Stimulated activated CD8-positive, alpha-beta memory T cell treated with anti-CD3 and anti-CD28 coated beads, Interleukin-2, amount 100 ng/mL, for 1 hour (primary cell): ENCODE measurements around the gene TFPI.
"Not testable (repeated sequence)": the region's sequence is repeated elsewhere in the genome, so short reads cannot be mapped to it uniquely, and the experiment has no call there.

Experiments
- DNase-seq, 2 donors: peaks; one replicate each; pipeline ENCODE4 v3.0.0-alpha.2; 2020; ENCODE audit warnings: low read depth in 2 of 2

Gene TFPI

DNA sequence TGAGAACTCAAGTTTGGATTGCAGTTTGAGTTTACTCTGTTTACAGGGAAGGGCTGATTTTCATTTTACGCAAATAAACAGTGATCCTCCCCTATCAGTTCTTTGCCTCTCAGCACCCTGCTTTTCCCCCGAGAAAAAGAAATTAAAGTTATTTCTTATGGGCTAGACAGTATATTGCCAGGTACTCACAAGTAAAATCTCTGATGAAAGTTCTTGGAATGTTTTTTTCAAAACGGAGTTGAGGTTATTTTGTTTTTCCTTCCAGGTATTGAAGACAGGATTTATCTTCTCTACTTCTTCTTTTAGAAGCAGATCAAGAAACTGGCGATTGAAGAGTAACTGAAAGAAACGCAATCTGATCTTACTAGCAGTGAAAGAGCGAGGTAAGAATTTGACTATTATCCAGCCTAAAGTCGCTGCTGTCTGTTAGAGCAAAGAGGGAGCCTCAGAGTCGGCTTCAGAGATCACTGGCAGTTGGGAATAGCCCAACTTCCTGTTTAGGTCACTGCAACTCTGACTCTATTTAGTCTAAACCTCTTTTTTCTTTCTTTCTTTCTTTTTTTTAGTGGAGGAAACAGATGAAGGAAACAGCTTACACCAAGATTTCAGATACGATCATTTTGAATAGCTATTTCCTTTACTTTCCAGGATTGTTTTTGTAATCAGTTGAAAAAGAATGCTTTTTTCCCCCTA, at the start of gene TFPI:
Gene TFPI (minus strand): TSS at position 425 of the 693 bp plus-strand sequence. CDS start 50,667 bp downstream, outside the sequence.
- DNase-seq: no peak

DNA sequence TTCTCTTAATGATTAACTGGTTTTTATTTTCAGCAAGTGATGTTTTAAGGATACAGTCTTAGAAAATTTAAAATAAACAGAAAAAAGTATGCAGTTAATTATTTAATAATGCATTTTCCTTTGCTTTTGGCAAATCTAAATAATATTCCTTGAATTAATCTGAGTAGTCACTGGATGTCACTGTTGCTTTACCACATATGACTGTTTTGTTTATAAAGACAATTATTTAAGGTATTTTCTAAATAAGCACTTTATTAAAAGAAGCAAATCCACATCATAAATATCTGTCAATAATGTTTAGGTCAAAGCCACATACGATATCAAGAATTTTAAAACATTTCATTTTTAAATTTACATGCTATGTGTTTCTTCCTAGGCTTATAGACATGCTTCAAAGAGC, 40.6 kb upstream of the TFPI start:
- DNase-seq: no peak

- no peak for DNase-seq
These were observed 39.5 kb upstream of the TFPI start for GRCh38 chr2:187593697-187594096.

DNA sequence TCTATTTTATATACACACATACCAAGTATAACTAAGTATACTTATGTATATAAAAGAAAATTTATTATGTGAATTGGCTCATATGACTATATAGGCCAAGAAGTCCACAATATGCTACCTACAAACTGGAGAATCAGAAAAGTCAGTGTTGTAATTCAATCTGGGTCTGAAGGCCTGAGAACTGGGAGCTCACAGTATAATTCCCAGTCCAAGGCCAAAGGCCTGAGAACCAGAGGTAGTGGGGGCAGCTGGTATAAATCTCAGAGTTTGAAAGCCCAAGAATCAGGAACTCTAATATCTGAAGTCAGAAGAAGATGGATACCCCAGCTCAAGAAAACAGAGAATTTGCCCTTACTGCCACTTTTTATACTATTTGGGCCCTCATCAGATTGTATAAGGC, 38.9 kb upstream of the TFPI start:
- DNase-seq: no peak

DNA sequence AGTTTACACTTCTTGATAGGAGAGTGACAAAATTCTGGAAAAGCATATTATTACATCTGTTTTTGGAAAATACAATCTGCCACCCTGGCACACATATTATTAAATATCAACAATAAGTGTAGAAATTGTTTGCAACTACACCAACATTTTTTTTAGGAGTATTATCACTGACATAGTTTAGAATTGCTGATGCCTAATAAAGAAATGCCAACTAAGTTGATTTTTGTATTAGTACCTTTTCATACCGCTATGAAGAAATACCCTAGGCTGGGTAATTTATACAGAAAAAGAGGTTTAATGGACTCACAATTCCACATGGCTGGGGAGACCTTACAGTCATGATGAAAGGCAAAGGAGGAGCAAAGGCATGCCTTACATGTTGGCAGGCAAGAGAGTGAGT, 35.9 kb upstream of the TFPI start:
- DNase-seq: no peak

DNA sequence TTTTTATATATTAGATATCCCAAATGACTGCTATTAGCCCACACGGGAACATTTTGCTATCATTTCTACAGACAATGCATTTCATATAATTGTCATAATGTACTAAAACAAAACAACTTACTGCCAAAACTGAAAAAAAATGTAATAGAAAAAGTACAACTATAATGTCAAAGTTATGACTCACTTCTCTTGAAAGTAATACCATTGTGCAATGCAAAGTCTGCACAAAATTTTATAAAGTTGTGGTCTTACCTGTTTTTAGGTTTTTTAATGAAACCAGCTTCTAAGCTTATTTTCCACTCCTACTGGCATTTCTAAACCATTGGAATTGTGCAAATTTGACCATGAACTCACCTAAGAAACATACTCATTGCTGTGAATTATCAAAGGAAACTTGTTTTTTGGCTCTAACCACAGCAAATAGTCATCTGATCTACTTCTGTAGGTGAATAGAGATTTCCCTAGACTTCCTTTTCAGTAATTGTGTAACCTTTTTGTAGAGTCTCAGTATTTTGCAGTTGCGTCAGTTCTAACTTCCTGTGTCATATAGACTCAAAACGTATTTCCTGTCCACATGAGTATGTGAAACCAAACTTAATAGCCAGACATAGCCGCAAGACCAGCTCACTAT, 31.9 kb upstream of the TFPI start:
- DNase-seq: no peak

DNA sequence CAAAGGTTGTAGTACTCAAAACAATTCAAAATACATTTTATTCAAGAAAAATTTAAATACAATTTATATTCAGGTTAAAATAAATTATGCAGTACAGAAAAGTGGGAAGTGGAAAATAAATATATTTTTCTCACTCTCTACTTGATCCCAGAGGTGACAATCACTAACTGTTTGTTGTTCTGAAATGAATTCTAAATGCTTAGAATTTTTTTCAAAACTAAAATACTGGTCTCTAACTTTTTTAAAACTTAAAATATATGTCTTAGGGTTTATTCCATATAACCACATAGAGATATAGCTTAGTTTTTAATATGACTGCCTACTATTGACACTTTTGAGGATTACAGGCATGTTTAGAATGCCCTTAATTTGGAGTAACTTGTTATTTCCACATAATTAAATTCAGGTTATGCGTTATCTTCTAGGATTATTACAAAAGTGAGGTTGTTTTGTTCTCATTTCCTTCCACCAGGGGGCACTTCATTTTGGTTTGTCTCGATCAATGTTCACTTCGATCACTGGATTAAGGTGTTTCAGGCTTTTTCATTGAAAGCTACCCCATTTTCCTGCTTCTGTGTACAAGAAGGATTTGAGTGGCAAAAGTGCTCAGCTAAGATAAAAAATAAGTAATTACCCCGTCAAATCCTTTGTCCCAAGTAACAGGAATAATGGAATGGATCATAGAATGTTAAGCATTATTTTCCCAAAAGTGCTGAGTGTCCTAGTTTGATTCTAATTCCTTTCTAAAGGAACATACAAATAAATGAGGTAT, 27.1 kb upstream of the TFPI start:
- DNase-seq: no peak

DNA sequence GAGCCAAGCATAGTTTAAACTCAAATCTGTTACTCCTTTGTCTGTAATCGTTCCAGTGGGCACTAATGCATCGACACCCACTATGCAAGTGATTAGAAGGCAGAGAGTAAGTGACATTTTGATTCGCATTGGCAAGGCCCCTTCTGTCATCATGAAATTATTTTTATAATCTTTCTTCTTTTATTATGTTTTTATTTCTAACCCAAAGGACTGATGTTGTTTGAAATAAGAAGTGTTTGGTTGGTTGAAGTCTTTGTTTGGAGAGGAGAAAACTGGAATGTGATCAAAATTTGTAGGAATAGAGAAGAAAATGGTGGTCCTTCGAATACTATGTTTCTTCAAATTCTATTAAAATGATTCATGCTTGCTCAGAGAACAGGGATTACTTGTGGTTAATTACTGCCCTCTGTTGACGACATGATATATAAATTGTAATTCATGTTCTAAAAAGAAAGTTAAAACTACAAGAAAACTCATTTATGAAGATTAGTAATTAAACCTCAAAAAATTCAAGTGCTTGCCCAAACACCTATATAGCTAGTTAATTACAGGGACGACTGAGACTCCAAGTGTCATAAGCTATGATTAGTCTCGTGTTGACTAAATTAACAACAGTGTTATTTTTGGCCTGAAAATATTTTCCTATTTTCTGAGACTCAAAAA, 26.4 kb upstream of the TFPI start:
- no peak for DNase-seq

DNA sequence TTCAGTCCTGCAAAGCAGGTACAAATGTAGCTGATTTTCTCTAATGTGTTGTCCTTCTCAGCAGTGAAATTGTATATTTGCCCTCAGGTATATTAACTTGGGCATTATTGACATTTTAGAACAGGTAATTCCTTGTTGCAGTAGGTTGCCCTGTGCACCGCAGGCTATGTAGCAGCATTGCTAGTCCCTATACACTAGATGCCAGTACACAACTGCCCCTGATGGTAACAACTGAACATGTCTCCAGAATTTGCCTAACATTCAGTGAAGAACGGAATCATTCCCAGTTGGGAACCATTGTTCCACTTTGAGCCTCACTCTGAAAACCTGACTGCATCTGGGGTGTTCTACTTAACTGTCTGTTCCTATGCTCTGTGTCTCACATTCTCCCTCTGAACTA, 23.1 kb upstream of the TFPI start:
- DNase-seq: no peak

DNA sequence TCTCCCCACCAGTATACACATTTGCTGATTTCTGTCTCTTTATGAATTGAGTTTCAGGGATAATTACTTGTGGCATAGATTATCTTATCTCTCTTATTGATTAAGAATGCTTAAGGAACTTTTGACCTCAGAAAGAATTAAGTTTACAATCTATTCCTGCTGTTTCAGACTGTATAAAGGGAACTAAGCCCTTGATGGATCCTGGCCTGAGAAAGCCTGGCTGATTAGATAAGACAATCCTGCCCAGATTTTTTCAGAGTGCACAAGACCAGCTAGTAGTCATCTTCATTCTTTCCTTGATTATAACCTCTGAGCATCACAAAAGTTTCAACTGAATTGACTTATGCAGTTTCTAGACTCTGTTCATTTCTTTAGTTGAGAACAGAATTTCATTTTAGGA, 22.7 kb upstream of the TFPI start:
- DNase-seq: no peak

GRCh38 chr2:187575751-187576067, 21.5 kb upstream of the TFPI start:
- no peak for DNase-seq

GRCh38 chr2:187574969-187575750, 20.9 kb upstream of the TFPI start:
- no peak for DNase-seq

- no peak for DNase-seq
These were observed 19.5 kb upstream of the TFPI start for GRCh38 chr2:187573722-187574121.

DNA sequence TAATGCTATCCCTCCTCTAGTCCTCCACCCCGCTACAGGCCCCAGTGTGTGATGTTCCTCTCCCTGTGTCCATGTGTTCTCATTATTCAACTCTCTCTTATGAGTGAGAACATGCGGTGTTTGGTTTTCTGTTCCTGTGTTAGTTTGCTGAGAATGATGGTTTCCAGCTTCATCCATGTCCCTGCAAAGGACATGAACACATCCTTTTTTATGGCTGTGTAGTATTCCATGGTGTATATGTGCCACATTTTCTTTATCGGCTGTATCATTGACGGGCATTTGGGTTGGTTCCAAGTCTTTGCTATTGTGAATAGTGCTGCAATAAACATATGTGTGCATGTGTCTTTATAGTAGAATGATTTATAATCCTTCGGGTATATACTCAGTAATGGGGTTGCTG, 17.8 kb upstream of the TFPI start:
- DNase-seq: not testable (repeated sequence)

GRCh38 chr2:187569571-187569970, 15.3 kb upstream of the TFPI start:
- DNase-seq: no peak

DNA sequence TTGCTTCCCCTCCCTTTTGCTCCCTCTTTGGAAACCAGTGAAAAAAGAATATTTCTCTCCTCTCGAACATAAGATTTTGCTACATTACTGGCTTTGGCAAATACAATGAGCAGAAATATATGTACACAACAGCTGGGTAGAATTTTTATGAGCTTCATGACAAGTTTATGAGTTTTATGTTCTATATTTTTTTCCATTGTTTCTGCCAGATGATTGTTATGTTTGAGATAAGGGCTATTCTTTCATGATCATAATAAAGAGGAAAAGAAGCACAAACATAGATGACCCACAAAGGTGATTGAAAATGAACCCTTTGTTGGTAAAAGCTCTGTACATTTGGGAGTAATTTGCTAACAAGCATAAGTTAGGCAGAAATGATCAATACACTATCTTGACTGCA, 14.8 kb upstream of the TFPI start:
- DNase-seq: no peak

GRCh38 chr2:187567126-187567525, 12.9 kb upstream of the TFPI start:
- DNase-seq: no peak

DNA sequence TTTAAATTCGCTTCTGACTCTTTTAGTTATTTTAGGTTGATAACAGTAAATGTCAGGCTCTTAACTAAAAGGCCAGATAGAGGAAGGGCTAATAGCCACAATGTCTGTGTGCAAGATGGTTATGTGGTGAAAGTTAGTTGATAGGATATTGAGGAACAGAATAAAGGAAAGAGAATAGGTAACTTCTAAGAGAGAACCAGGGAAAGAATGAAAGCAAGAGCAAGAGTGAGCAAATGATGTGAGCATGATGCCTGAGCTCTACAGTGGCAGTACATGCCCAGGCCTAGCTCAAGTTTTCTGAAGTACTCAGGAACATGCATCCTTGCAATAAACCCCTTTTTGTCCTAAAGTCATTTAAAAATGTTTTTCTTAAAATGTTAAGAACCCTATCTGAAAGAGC, 12.5 kb upstream of the TFPI start:
- DNase-seq: no peak

DNA sequence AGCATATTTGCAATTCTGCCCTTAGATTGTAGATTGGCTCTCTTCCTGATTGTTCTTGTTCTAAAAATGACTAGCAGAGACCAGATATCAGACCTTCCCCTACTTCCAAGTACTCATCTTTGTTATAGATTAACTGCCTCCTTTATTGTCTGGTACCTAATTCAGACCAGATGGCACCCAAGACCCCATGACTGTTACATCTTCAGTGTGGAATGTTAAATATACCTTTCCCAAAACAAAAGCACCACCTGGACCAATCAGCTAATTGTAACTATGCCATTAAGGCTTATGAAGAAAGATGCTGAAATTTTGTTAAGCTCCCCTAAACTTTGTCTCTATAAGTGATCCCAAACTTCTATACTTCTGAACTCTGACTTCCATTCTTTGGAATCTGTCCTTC, 12.0 kb upstream of the TFPI start:
- DNase-seq: no peak

DNA sequence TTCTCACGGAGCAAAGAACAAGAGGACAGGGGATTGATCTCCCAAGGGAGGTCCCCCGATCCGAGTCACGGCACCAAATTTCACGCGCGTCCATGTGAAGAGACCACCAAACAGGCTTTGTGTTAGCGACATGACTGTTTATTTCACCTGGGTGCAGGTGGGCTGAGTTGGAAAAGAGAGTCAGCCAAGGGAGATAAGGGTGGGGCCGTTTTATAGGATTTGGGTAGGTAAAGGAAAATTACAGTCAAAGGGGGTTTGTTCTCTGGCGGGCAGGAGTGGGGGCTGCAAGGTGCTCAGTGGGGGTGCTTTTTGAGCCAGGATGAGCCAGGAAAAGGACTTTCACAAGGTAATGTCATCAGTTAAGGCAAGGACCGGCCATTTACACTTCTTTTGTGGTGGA, 11.4 kb upstream of the TFPI start:
- DNase-seq: not testable (repeated sequence)

GRCh38 chr2:187556493-187556892, 2.3 kb upstream of the TFPI start:
- DNase-seq: not testable (repeated sequence)

DNA sequence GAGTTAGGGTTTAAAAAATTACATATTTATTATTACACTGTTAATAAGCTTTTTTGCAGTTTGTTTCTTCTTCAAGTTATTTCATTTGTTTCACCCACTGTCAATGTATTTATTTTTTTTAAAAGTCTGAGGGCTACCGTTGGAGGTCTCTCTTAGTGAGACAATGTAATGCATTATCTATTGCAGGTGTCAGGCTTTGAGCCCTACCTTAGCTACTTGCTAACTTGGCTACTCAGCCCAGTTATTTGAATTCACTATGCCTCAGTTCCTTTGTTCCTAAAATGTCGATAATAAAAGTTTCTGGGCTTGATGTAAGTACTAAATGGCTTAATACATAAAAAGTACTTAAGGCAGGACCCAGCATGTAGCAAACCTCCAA, 458 bp upstream of the TFPI start:
- DNase-seq: no peak
